HUES6 (cell line): ENCODE data around the gene P2RY12.

Source experiments
- H3K27ac ChIP-seq: 2 replicates; pipeline ENCODE4 v1.7.0; 2013; ENCODE audit warnings: low read depth, mild to moderate bottlenecking, low read length, inconsistent platforms
- H3K27me3 ChIP-seq: 2 replicates; pipeline ENCODE4 v1.6.1; 2013; ENCODE audit warnings: low read length; ENCODE audit not compliant: control insufficient read depth, insufficient read depth
- H3K36me3 ChIP-seq: 2 replicates; pipeline ENCODE4 v1.6.1; 2013; ENCODE audit warnings: low read length; ENCODE audit not compliant: control insufficient read depth, insufficient read depth
- H3K4me1 ChIP-seq: 2 replicates; pipeline ENCODE4 v1.6.1; 2013; ENCODE audit warnings: low read length; ENCODE audit not compliant: control insufficient read depth, insufficient read depth
- H3K4me3 ChIP-seq: 2 replicates; pipeline ENCODE4 v1.5.1; 2013; ENCODE audit warnings: low read depth, low read length
- H3K9ac ChIP-seq: one replicate; pipeline ENCODE4 v1.6.1; 2013; ENCODE audit warnings: mild to moderate bottlenecking, low read length
- H3K9me3 ChIP-seq: 2 replicates; pipeline ENCODE4 v1.6.1; 2013; ENCODE audit warnings: low read depth, low read length; ENCODE audit not compliant: control insufficient read depth, insufficient read depth

The P2RY12 gene

GRCh38 chr3:151290673-151291072 is 93.9 kb downstream of the P2RY12 start:
- H3K9ac ChIP-seq = no peak overlapping the region
- H3K4me3 ChIP-seq = no peak overlapping the region
- no peaks in the 10 kb centered on the region for H3K4me1 ChIP-seq
- H3K9me3 ChIP-seq = no peaks in the 10 kb centered on the region
- no peaks in the 10 kb centered on the region for H3K27me3 ChIP-seq
- H3K36me3 ChIP-seq = no peaks in the 10 kb centered on the region
- H3K27ac ChIP-seq = no peak overlapping the region

- no peaks in the 10 kb centered on the region for H3K36me3 ChIP-seq
- no peaks in the 10 kb centered on the region for H3K4me1 ChIP-seq
- H3K27me3 ChIP-seq = no peaks in the 10 kb centered on the region
- no peak overlapping the region for H3K9ac ChIP-seq
- no peak overlapping the region for H3K27ac ChIP-seq
- H3K9me3 ChIP-seq = no peaks in the 10 kb centered on the region
- H3K4me3 ChIP-seq = no peak overlapping the region
These were observed 95.1 kb downstream of the P2RY12 start for GRCh38 chr3:151289445-151289844.
